ENCODE results near the gene RPA1. TPM values are rescaled to one million over a fixed set of nuclear protein-coding genes. Genes with fewer than 3 reads are reported as not detected.

Gene RPA1
- total and polyA plus RNA-seq, 2 of the 4 experiments (the other 2 are of a cell fraction): 38.4 to 48.2 TPM

- Histone ChIP-seq H4K20me1 (ENCODE audit: insufficient read depth, low read length) (no peaks in the 10 kb centered on the region), H3K4me2 (ENCODE audit: low read depth, low read length) (no peak overlapping the region), H3K4me3 (ENCODE audit: insufficient read depth, low read depth, low read length) (no peak overlapping the region), H3K56ac (ENCODE audit: extremely low read depth, insufficient read depth, low read length) (no peak overlapping the region), H3K79me1 (ENCODE audit: low read depth in 1 of 2, low read length in 2 of 2) (peaks cover 0 to 11% of the 10 kb centered on the region in 2 experiments; a peak in 3 of 4 replicates), H3K27me3 (ENCODE audit: control insufficient read depth, insufficient read depth, low read length) (no peaks in the 10 kb centered on the region), H2BK120ac (ENCODE audit: low read depth, low read length) (no peak overlapping the region), H2BK20ac (ENCODE audit: low read depth, low read length) (no peak overlapping the region), H2BK15ac (ENCODE audit: low read depth, low read length) (no peak overlapping the region), H2AFZ (replicated peaks; ENCODE audit: low read length, poor library complexity) (no peak overlapping the region), H4K8ac (ENCODE audit: low read depth in 2 of 2, low read length in 2 of 2) (no peak overlapping the region), H4K5ac (ENCODE audit: low read depth, low read length) (no peak overlapping the region), H3K9me3 (ENCODE audit: control insufficient read depth, insufficient read depth, low read length) (no peaks in the 10 kb centered on the region), H3K9me1 (ENCODE audit: insufficient read depth, low read length) (no peaks in the 10 kb centered on the region; the same call in 1 of the 2 replicates), H3K4ac (ENCODE audit: low read depth, low read length) (no peak overlapping the region), H3K14ac (replicated peaks; ENCODE audit: low read depth, low read length) (no peak overlapping the region), H3K27ac (ENCODE audit: insufficient read depth, low read length) (no peak overlapping the region), H4K91ac (ENCODE audit: insufficient read depth, low read depth, low read length) (no peak overlapping the region), H2AK5ac (ENCODE audit: low read depth, low read length) (no peak overlapping the region), H3K18ac (ENCODE audit: low read depth, low read length) (no peak overlapping the region), H3K36me3 (ENCODE audit: control insufficient read depth, insufficient read depth, low read length) (peaks cover 15% of the 10 kb centered on the region), H3K23ac (ENCODE audit: low read depth, low read length) (no peak overlapping the region), H3K9ac (ENCODE audit: low read depth, low read length) (no peak overlapping the region), H2AK9ac (replicated peaks; ENCODE audit: low read depth, low read length, poor library complexity) (no peak overlapping the region), H2BK5ac (ENCODE audit: low read depth, low read length, poor library complexity, severe bottlenecking) (no peak overlapping the region), H3K4me1 (ENCODE audit: control insufficient read depth, insufficient read depth, low read length) (no peaks in the 10 kb centered on the region)
- no CpG with 5 or more reads among the region's 7 CpGs for WGBS, 2 experiments (ENCODE audit: extremely low coverage in 2 of 2, insufficient read length in 1 of 2)
- ChIA-PET POLR2A (ENCODE audit: unreplicated experiment) (interaction anchor here (0.5 kb wide), 1 partner anchor 149 kb away, joined by 8 read pairs; no protein-coding TSS in a partner anchor), CTCF (no interaction called here)
- DNase-seq (no peak), ATAC-seq (ENCODE audit: low read depth) (no peak)
- BruUV-seq (replicated peaks): no TSS peak
- in situ Hi-C loops (cut with MboI; ENCODE audit: low sequenced_read_pairs) (no loop called here), dilution Hi-C loops (cut with HindIII; ENCODE audit: low sequenced_read_pairs, unreplicated experiment) (no loop called here), intact Hi-C loops (cut with micrococcal nuclease) (no loop called here)
- TF ChIP-seq SMC3 (IDR thresholded peaks at IDR 0.05; ENCODE audit: low read depth, low read length) (no peak), NFE2L2 (IDR thresholded peaks at IDR 0.05; ENCODE audit: low read depth, low read length) (no peak), CHD1 (IDR thresholded peaks at IDR 0.05; ENCODE audit: low read depth, low read length) (no peak), BHLHE40 (IDR thresholded peaks at IDR 0.05; ENCODE audit: low read depth, low read length) (no peak), CTCF (conservative IDR thresholded peaks at IDR 0.05; ENCODE audit: low read depth, low read length) (no peak), RCOR1 (IDR thresholded peaks at IDR 0.05; ENCODE audit: insufficient replicate concordance, low read length) (no peak)
Measured at GRCh38 chr17:1820528-1821252, 9.1 kb upstream of the RPA1 start.

All from IMR-90 (cell line).